K562 (cell line): Measurements from ENCODE around the gene NT5DC1. TPM values are rescaled to one million over a fixed set of nuclear protein-coding genes. Genes with fewer than 3 reads are reported as not detected.

Experiments used
- ATAC-seq: fragments of 200-7000 bp; cut with Tn5 transposase; 3 replicates; pipeline ENCODE4 v1.9.1; 2020; ENCODE audit warnings: moderate library complexity
- BruUV-seq: library from RNA; stranded (reverse); fragments of 400-500 nt; replicated peaks from 2 replicates; lab custom pipeline; 2021; lab: Mats Ljungman, UMichigan
- CTCF ChIA-PET: fragments of 300-600 bp; formaldehyde crosslinking; extraction: SDS; loops from one replicate; lab custom pipeline; 2021; ENCODE audit warnings: low intra/inter-chr PET ratio; lab: Yijun Ruan, JAX
- POLR2A ChIA-PET: fragments of 300-600, 350-650 bp; sonication (Branson Sonifier 250); formaldehyde crosslinking; extraction: SDS; loops from one replicate; lab custom pipeline; 2021; ENCODE audit warnings: antibody characterized with exemption, inconsistent platforms; lab: Yijun Ruan, JAX
- DNase-seq, 4 experiments: peaks; one replicate each; pipeline versions ENCODE4 v3.0.0 to v3.0.0-alpha.2; 2011 to 2018; ENCODE audit warnings: low spot score in 3 of 4, mixed read lengths in 3 of 4; ENCODE audit errors: extremely low read depth in 1 of 4
- FAIRE-seq: peaks from 2 replicates; lab custom pipeline; 2011; peaks lifted over from hg19 to GRCh38; lab: Jason Lieb, UNC
- H2AFZ ChIP-seq: 2 replicates; pipeline ENCODE4 v1.6.0; 2011; ENCODE audit warnings: low read depth, low read length, control low read depth, inconsistent platforms
- H3K27ac ChIP-seq: fragments of 200-600 bp; 3 replicates; pipeline ENCODE4 v1.8.0; 2011; ENCODE audit warnings: low read depth, mild to moderate bottlenecking, control low read depth, inconsistent platforms, low read length, moderate library complexity, mixed read lengths; ENCODE audit errors: extremely low read depth
- H3K27me3 ChIP-seq, 2 experiments: fragments of 300-600 bp in 1 of 2; 2 replicates in 1 of 2; 3 replicates in 1 of 2; pipeline versions ENCODE4 v1.6.0 to v1.8.0; 2011; ENCODE audit warnings: inconsistent platforms in 2 of 2, low read length in 2 of 2, mild to moderate bottlenecking in 1 of 2, mixed read lengths in 1 of 2, moderate library complexity in 1 of 2; ENCODE audit not compliant: control insufficient read depth in 2 of 2, insufficient read depth in 2 of 2
- H3K36me3 ChIP-seq: fragments of 300-600 bp; 3 replicates; pipeline ENCODE4 v1.8.0; 2011; ENCODE audit warnings: mild to moderate bottlenecking, low read length, inconsistent platforms; ENCODE audit not compliant: control insufficient read depth, insufficient read depth
- H3K4me1 ChIP-seq, 2 experiments: fragments of 200-600 bp in 1 of 2; replicated peaks in 1 of 2; 2 replicates in 1 of 2; 3 replicates in 1 of 2; pipeline versions ENCODE4 v1.5.1 to v1.8.0; 2011; ENCODE audit warnings: inconsistent platforms in 2 of 2, low read length in 2 of 2, mild to moderate bottlenecking in 1 of 2, mixed read lengths in 1 of 2, moderate library complexity in 1 of 2; ENCODE audit not compliant: control insufficient read depth in 2 of 2, insufficient read depth in 2 of 2
- H3K4me2 ChIP-seq: 2 replicates; pipeline ENCODE4 v1.6.1; 2011; ENCODE audit warnings: low read length, control low read depth, inconsistent platforms, mixed read lengths; ENCODE audit not compliant: insufficient read depth
- H3K4me3 ChIP-seq: fragments of 200-600 bp; sonication (generic), shearing (Covaris generic); 2 replicates; pipeline ENCODE4 v1.5.1; 2016; ENCODE audit warnings: control low read depth, inconsistent platforms
- H3K79me2 ChIP-seq: fragments of 200-600 bp; 3 replicates; pipeline ENCODE4 v1.8.0; 2011; ENCODE audit warnings: low read length, inconsistent platforms; ENCODE audit not compliant: control insufficient read depth, insufficient read depth
- H3K9ac ChIP-seq, 2 experiments: 2 replicates each; pipeline versions ENCODE4 v1.6.0 to v1.6.1; 2011; ENCODE audit warnings: low read depth in 2 of 2, low read length in 2 of 2, control low read depth in 1 of 2, inconsistent platforms in 1 of 2, mild to moderate bottlenecking in 1 of 2, mixed read lengths in 1 of 2; ENCODE audit not compliant: insufficient read depth in 1 of 2
- H3K9me1 ChIP-seq: one replicate; pipeline ENCODE4 v1.6.0; 2011; ENCODE audit warnings: inconsistent platforms, mild to moderate bottlenecking, low read length, moderate library complexity; ENCODE audit not compliant: control insufficient read depth, insufficient read depth
- H3K9me3 ChIP-seq: replicated peaks from 2 replicates; pipeline ENCODE4 v1.5.1; 2011; ENCODE audit warnings: low read depth, low read length, inconsistent platforms; ENCODE audit not compliant: control insufficient read depth, insufficient read depth
- H4K20me1 ChIP-seq: replicated peaks from 2 replicates; pipeline ENCODE4 v1.6.1; 2011; ENCODE audit warnings: low read length, inconsistent platforms, mixed read lengths; ENCODE audit not compliant: control insufficient read depth, insufficient read depth
- ATF1 ChIP-seq, 2 experiments: fragments of 450-650 bp in 1 of 2; IDR thresholded peaks; 2 replicates each; pipeline ENCODE4 v1.6.1; 2016; ENCODE audit warnings: missing compliant biosample characterization in 1 of 2, missing genetic modification characterization in 1 of 2
- CTCF ChIP-seq, 3 experiments: IDR thresholded peaks in 2 of 3; conservative IDR thresholded peaks in 1 of 3; 2 replicates each; pipeline ENCODE4 v1.5.1; 2011 to 2012; ENCODE audit warnings: low read length in 3 of 3, mild to moderate bottlenecking in 3 of 3, control low read depth in 2 of 3, improper control_type of control experiment in 1 of 3, inconsistent platforms in 1 of 3, low read depth in 1 of 3, mixed read lengths in 1 of 3, moderate library complexity in 1 of 3; ENCODE audit not compliant: insufficient read depth in 2 of 3
- DEAF1 ChIP-seq: fragments of 450-650 bp; formaldehyde crosslinking; IDR thresholded peaks from 2 replicates; pipeline ENCODE4 v1.4.0; 2020; ENCODE audit warnings: mild to moderate bottlenecking, moderate library complexity
- JUND ChIP-seq, 2 experiments: IDR thresholded peaks; 2 replicates in 1 of 2; 3 replicates in 1 of 2; pipeline ENCODE4 v1.6.1; 2011; ENCODE audit warnings: borderline replicate concordance in 2 of 2, low read depth in 2 of 2, low read length in 2 of 2, improper control_type of control experiment in 1 of 2, missing biosample characterization in 1 of 2, missing genetic modification characterization in 1 of 2, missing genetic modification reagents in 1 of 2
- RAD21 ChIP-seq, 2 experiments: fragments of 250-450 bp in 1 of 2; fragments of 450-650 bp in 1 of 2; sonication (Bioruptor Pico) in 1 of 2; formaldehyde crosslinking in 1 of 2; IDR thresholded peaks in 1 of 2; conservative IDR thresholded peaks in 1 of 2; 2 replicates each; pipeline versions ENCODE4 v1.4.0 to v1.8.0; 2020 to 2022; ENCODE audit warnings: mild to moderate bottlenecking in 2 of 2, moderate library complexity in 1 of 2
- ZNF384 ChIP-seq: IDR thresholded peaks from 2 replicates; pipeline ENCODE4 v1.6.1; 2012; ENCODE audit warnings: low read depth, low read length, improper control_type of control experiment
- WGBS: fragments of 100-300 bp; shearing (Covaris generic); methylation state at CpG from one replicate; pipeline ENCODE4 v1.1.6; 2016; ENCODE audit warnings: low coverage, mixed read lengths; ENCODE audit not compliant: insufficient coverage; ENCODE audit errors: missing lambda C conversion rate; 5-methylcytosine and 5-hydroxymethylcytosine counted together
- in situ Hi-C: fragments of 300-500 bp; cut with MboI; formaldehyde crosslinking; loops from 4 replicates; pipeline ENCODE4 v1.15.0; 2018; ENCODE audit warnings: inconsistent platforms, mixed read lengths
- intact Hi-C: fragments of 100-400 bp; cut with micrococcal nuclease; formaldehyde crosslinking; loops from 2 replicates; pipeline ENCODE4 v1.14.2; 2022
- polyA plus RNA-seq, 8 experiments: library from polyadenylated mRNA; depleted of rRNA in 4 of 8; stranded (reverse) in 5 of 8; unstranded in 3 of 8; fragments of >200 nt; fragmentation: Nextera tagmentation in 2 of 8; fragmentation: Illumina TruSeq in 1 of 8; extraction: Ambion mirVana in 2 of 8; extraction: Trizol in 1 of 8; gene quantifications; 2 replicates each; pipeline versions ENCODE4 v1.2.1 to v1.2.3, GENCODE V29; 2011 to 2014; ENCODE audit warnings: inconsistent platforms in 1 of 8, missing spikeins in 1 of 8
- total RNA-seq, 7 experiments: library from RNA; depleted of rRNA in 6 of 7; stranded (reverse); fragments of >200 nt in 6 of 7; fragmentation: Illumina TruSeq in 2 of 7; extraction: Trizol in 2 of 7; gene quantifications; 2 replicates each; pipeline versions ENCODE4 v1.2.1 to v1.2.3, GENCODE V29; 2011 to 2021; ENCODE audit warnings: low replicate concordance in 1 of 7

The NT5DC1 gene
- total and polyA plus RNA-seq, 9 of the 15 experiments (the other 6 are each of a cell fraction or from before 2014, with no cell fraction given) = 4.9 to 28.5 (median 16.3) TPM

GRCh38 chr6:116096979-116097816 is 3.5 kb upstream of the NT5DC1 start:
- H3K27me3 ChIP-seq = no peaks in the 10 kb centered on the region
- H3K79me2 ChIP-seq = peaks cover 11% of the 10 kb centered on the region
- H3K4me3 ChIP-seq = no peak overlapping the region
- DNase-seq = no peak
- H3K9me1 ChIP-seq = no peaks in the 10 kb centered on the region
- H4K20me1 ChIP-seq = no peaks in the 10 kb centered on the region
- peaks cover 4 to 7% of the 10 kb centered on the region in 2 experiments; a peak in 3 of 5 replicates for H3K4me1 ChIP-seq
- no TSS peak for BruUV-seq
- 0% methylated on average over 2 of the region's 2 CpGs for WGBS
- ChIA-PET POLR2A (interaction anchor here (0.7 kb wide), 1 partner anchor 15 kb away, joined by 3 read pairs; no protein-coding TSS in a partner anchor), CTCF (interaction anchor here (0.6 to 1.4 kb wide), 3 partner anchors 87 to 128 kb away, joined by 3 to 6 read pairs (median 5); no protein-coding TSS in a partner anchor)
- peaks cover 9% of the 10 kb centered on the region for H3K9me3 ChIP-seq
- H2AFZ ChIP-seq = no peak overlapping the region
- TF ChIP-seq RAD21 (CRISPR knock-in tag; conservative IDR thresholded peaks at IDR 0.05 in 1 of 2, IDR thresholded peaks at IDR 0.05 in 1 of 2) = peak; percentile 54 to 58
- no peak for TF ChIP-seq ATF1 (CRISPR knock-in tag; IDR thresholded peaks at IDR 0.05)
- TF ChIP-seq ATF1 (tag; IDR thresholded peaks at IDR 0.05) = no peak
- peak in 2 of 3 experiments; percentile 17 to 65; a peak in 3 of 6 replicates for TF ChIP-seq CTCF (IDR thresholded peaks at IDR 0.05 in 2 of 3, conservative IDR thresholded peaks at IDR 0.05 in 1 of 3; ENCODE audit: insufficient read depth in 2 of 3, low read depth in 1 of 3, low read length in 3 of 3)
- TF ChIP-seq JUND (IDR thresholded peaks at IDR 0.05; ENCODE audit: borderline replicate concordance, low read depth, low read length) = no peak
- TF ChIP-seq JUND (tag; IDR thresholded peaks at IDR 0.05; ENCODE audit: borderline replicate concordance, low read depth, low read length) = no peak
- 0 out of 2 replicates have a peak, but pooled peaks have one; percentile 39 for TF ChIP-seq DEAF1 (CRISPR knock-in tag)
- TF ChIP-seq ZNF384 = 0 out of 2 replicates have a peak, but pooled peaks have one; percentile 36
- intact Hi-C loops (loop anchor here (1.0 to 5.0 kb wide), 2 partner anchors 35 to 87 kb away; partner anchors contain the start of gene FRK), in situ Hi-C loops (no loop called here)
- FAIRE-seq = no peak
- H3K9ac ChIP-seq = no peak overlapping the region
- no peaks in the 10 kb centered on the region for H3K36me3 ChIP-seq
- no peak overlapping the region for H3K27ac ChIP-seq
- no peak for ATAC-seq
- no peak overlapping the region for H3K4me2 ChIP-seq
